Keratinocyte (primary cell): ENCODE data around the gene MINDY4. TPM values are rescaled to one million over a fixed set of nuclear protein-coding genes. Genes with fewer than 3 reads are reported as not detected.
"Not testable (repeated sequence)": the region's sequence is repeated elsewhere in the genome, so short reads cannot be mapped to it uniquely, and the experiment has no call there.

ENCODE experiments used
- DNase-seq: peaks from one replicate; pipeline ENCODE4 v3.0.0-alpha.2; 2011; ENCODE audit warnings: low read depth, missing footprints, low spot score
- FAIRE-seq: peaks from 2 replicates; lab custom pipeline; 2011; peaks lifted over from hg19 to GRCh38; lab: Jason Lieb, UNC
- H2AFZ ChIP-seq: 2 replicates; pipeline ENCODE4 v1.6.0; 2012; ENCODE audit warnings: low read length, control low read depth, inconsistent platforms; ENCODE audit not compliant: control insufficient read depth
- H3K27ac ChIP-seq: 2 replicates; pipeline ENCODE4 v1.5.1; 2011; ENCODE audit warnings: low read length; ENCODE audit not compliant: control insufficient read depth, insufficient read depth
- H3K27me3 ChIP-seq: 3 replicates; pipeline ENCODE4 v1.6.0; 2011; ENCODE audit warnings: low read length; ENCODE audit not compliant: control insufficient read depth, insufficient read depth; ENCODE audit errors: extremely low read depth
- H3K36me3 ChIP-seq, 2 experiments: 2 replicates in 1 of 2; 3 replicates in 1 of 2; pipeline ENCODE4 v1.5.1; 2011; ENCODE audit warnings: low read length in 2 of 2, mild to moderate bottlenecking in 1 of 2; ENCODE audit not compliant: control insufficient read depth in 2 of 2, insufficient read depth in 2 of 2; ENCODE audit errors: extremely low read depth in 1 of 2
- H3K4me1 ChIP-seq: 3 replicates; pipeline ENCODE4 v1.5.1; 2011; ENCODE audit warnings: low read length; ENCODE audit not compliant: control insufficient read depth, insufficient read depth; ENCODE audit errors: extremely low read depth
- H3K4me2 ChIP-seq: 3 replicates; pipeline ENCODE4 v1.6.0; 2011; ENCODE audit warnings: low read depth, low read length; ENCODE audit not compliant: control insufficient read depth, insufficient read depth; ENCODE audit errors: extremely low read depth
- H3K4me3 ChIP-seq, 3 experiments: fragments of 200-600 bp in 1 of 3; sonication (generic) in 1 of 3; 2 replicates in 2 of 3; 3 replicates in 1 of 3; pipeline ENCODE4 v1.5.1; 2011 to 2016; ENCODE audit warnings: low read length in 3 of 3, mild to moderate bottlenecking in 3 of 3, control low read depth in 2 of 3, inconsistent platforms in 1 of 3, low read depth in 1 of 3, mixed read lengths in 1 of 3, mixed run types in 1 of 3, moderate library complexity in 1 of 3; ENCODE audit not compliant: control insufficient read depth in 2 of 3, insufficient read depth in 2 of 3; ENCODE audit errors: extremely low read depth in 1 of 3
- H3K79me2 ChIP-seq: 2 replicates; pipeline ENCODE4 v1.6.0; 2012; ENCODE audit warnings: low read length; ENCODE audit not compliant: control insufficient read depth, insufficient read depth
- H3K9ac ChIP-seq: 3 replicates; pipeline ENCODE4 v1.6.0; 2011; ENCODE audit warnings: low read length; ENCODE audit not compliant: control insufficient read depth, insufficient read depth; ENCODE audit errors: extremely low read depth
- H3K9me1 ChIP-seq: 3 replicates; pipeline ENCODE4 v1.6.0; 2011; ENCODE audit warnings: low read length; ENCODE audit not compliant: control insufficient read depth, insufficient read depth; ENCODE audit errors: extremely low read depth
- H3K9me3 ChIP-seq: 2 replicates; pipeline ENCODE4 v1.5.1; 2012; ENCODE audit warnings: low read depth, low read length; ENCODE audit not compliant: control insufficient read depth
- H4K20me1 ChIP-seq: 3 replicates; pipeline ENCODE4 v1.6.0; 2011; ENCODE audit warnings: low read length; ENCODE audit not compliant: control insufficient read depth, insufficient read depth; ENCODE audit errors: extremely low read depth
- EZH2 ChIP-seq: IDR thresholded peaks from one replicate; pipeline ENCODE4 v1.6.1; 2012; ENCODE audit warnings: inconsistent platforms, mild to moderate bottlenecking, low read length, moderate library complexity
- dilution Hi-C: fragments of 300-500 bp; cut with MboI; formaldehyde crosslinking; loops from one replicate; pipeline ENCODE4 v1.7.0; 2020; ENCODE audit warnings: low sequenced_read_pairs; ENCODE audit not compliant: extremely low pct_ligation_motif_present
- polyA plus RNA-seq, 5 experiments: library from polyadenylated mRNA; depleted of rRNA in 3 of 5; stranded (reverse) in 3 of 5; stranded (forward) in 1 of 5; unstranded in 1 of 5; fragments of >200 nt; gene quantifications; 1 replicate in 1 of 5; 2 replicates in 3 of 5; 3 replicates in 1 of 5; pipeline versions ENCODE4 v1.2.1 to v1.2.3, GENCODE V29; 2011 to 2012; ENCODE audit warnings: missing spikeins in 2 of 5, low read depth in 1 of 5, low replicate concordance in 1 of 5
- TF ChIP-seq, protein P1 (sequence below), 3 experiments: IDR thresholded peaks in 1 of 3; conservative IDR thresholded peaks in 1 of 3; optimal IDR thresholded peaks in 1 of 3; 2 replicates in 2 of 3; 3 replicates in 1 of 3; pipeline versions ENCODE3 to v1.5.1; 2011; ENCODE audit warnings: low read length in 3 of 3, mild to moderate bottlenecking in 3 of 3, moderate library complexity in 2 of 3, control low read depth in 1 of 3, inconsistent platforms in 1 of 3; ENCODE audit not compliant: insufficient read depth in 2 of 3; ENCODE audit errors: extremely low read depth in 1 of 3

The MINDY4 gene
- polyA plus RNA-seq, 1 donor (not counting 4 experiments of a cell fraction or from before 2014, with no cell fraction given): 1.5 TPM

DNA sequence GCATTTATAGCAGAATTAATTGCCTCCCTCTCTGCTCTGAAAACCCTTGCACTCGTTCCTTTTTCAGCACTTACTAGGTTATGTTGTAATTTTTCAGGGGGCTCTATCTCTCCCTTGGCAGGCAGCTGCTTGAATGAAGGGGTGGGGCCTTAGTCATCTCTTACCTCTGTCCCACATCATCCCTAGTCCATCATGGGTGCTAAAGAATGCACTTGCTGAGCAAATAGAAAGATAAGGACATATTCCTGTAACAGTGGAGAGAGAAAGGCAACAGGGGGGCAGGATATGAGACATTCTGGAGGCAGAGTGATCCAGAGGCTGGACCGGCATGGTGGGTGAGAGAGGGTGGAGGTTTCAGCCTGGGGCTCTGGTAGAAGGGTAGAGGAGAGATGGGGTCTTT, 60.0 kb downstream of the MINDY4 start:
- Histone ChIP-seq H4K20me1 (no peaks in the 10 kb centered on the region), H3K9me1 (no peaks in the 10 kb centered on the region), H2AFZ (no peak overlapping the region), H3K4me2 (no peak overlapping the region), H3K9me3 (peaks cover 2% of the 10 kb centered on the region), H3K27me3 (no peaks in the 10 kb centered on the region), H3K27ac (no peak overlapping the region), H3K9ac (no peak overlapping the region), H3K36me3 (no peaks in the 10 kb centered on the region), H3K79me2 (no peaks in the 10 kb centered on the region), H3K4me3 (no peak overlapping the region), H3K4me1 (no peaks in the 10 kb centered on the region)
- dilution Hi-C loops: no loop called here
- no peak for TF ChIP-seq EZH2
- TF ChIP-seq, protein P1, sequence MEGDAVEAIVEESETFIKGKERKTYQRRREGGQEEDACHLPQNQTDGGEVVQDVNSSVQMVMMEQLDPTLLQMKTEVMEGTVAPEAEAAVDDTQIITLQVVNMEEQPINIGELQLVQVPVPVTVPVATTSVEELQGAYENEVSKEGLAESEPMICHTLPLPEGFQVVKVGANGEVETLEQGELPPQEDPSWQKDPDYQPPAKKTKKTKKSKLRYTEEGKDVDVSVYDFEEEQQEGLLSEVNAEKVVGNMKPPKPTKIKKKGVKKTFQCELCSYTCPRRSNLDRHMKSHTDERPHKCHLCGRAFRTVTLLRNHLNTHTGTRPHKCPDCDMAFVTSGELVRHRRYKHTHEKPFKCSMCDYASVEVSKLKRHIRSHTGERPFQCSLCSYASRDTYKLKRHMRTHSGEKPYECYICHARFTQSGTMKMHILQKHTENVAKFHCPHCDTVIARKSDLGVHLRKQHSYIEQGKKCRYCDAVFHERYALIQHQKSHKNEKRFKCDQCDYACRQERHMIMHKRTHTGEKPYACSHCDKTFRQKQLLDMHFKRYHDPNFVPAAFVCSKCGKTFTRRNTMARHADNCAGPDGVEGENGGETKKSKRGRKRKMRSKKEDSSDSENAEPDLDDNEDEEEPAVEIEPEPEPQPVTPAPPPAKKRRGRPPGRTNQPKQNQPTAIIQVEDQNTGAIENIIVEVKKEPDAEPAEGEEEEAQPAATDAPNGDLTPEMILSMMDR (optimal IDR thresholded peaks at IDR 0.05 in 1 of 3, IDR thresholded peaks at IDR 0.05 in 1 of 3, conservative IDR thresholded peaks at IDR 0.05 in 1 of 3; ENCODE audit: extremely low read depth in 1 of 3, insufficient read depth in 2 of 3, low read length in 3 of 3): no peak
- DNase-seq (no peak), FAIRE-seq (no peak)

DNA sequence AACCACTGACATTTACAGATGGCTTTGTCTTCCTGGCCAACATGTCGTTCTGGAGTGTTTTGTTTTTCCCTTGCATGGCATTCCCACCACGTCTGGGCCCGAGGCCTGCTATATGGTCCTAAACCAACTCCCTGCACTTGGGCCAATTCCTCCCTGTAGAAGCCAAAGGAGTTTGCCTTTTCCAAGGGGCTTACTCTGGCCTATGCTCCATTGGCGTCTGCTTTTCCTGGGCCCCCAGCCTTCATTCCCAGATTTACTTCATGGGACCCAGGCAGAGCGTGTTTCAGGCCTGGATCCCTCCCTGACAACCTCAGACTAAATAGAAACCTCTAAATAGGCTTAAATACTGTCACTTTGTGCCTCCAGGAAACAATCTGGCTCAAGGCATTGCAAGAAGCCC, 60.7 kb downstream of the MINDY4 start:
- Histone ChIP-seq H3K4me3 (no peak overlapping the region), H3K27me3 (no peaks in the 10 kb centered on the region), H3K9ac (no peak overlapping the region), H3K9me1 (no peaks in the 10 kb centered on the region), H3K4me1 (no peaks in the 10 kb centered on the region), H3K4me2 (no peak overlapping the region), H4K20me1 (no peaks in the 10 kb centered on the region), H3K36me3 (no peaks in the 10 kb centered on the region), H2AFZ (no peak overlapping the region), H3K27ac (no peak overlapping the region), H3K79me2 (no peaks in the 10 kb centered on the region), H3K9me3 (peaks cover 2% of the 10 kb centered on the region)
- dilution Hi-C loops: no loop called here
- FAIRE-seq: no peak
- DNase-seq: no peak
- TF ChIP-seq, protein P1 (optimal IDR thresholded peaks at IDR 0.05 in 1 of 3, IDR thresholded peaks at IDR 0.05 in 1 of 3, conservative IDR thresholded peaks at IDR 0.05 in 1 of 3; ENCODE audit: extremely low read depth in 1 of 3, insufficient read depth in 2 of 3, low read length in 3 of 3): no peak
- no peak for TF ChIP-seq EZH2

DNA sequence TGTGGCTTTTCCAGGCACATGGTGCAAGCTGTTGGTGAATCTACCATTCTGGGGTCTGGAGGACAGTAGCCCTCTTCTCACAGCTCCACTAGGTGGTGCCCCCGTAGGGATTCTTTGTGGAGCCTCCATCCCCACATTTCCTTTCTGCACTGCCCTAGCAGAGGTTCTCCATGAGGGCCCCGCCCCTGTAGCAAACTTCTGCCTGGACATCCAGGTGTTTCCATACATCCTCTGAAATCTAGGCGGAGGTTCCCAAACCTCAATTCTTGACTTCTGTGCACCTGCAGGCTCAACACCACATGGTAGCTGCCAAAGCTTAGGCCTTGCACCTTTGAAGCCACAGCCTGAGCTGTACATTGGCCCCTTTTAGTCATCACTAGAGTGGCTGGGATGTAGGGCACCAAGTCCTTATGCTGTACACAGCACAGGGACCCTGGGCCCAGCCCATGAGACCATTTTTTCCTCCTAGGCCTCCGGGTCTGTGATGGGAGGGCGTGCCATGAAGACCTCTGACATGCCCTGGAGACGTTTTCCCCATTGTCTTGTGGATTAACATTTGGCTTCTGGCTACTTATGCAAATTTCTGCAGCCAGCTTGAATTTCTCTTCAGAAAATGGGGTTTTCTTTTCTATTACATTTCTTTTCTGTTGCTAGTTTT, 62.9 kb downstream of the MINDY4 start:
- H3K9me3 ChIP-seq, H3K27me3 ChIP-seq, FAIRE-seq, H4K20me1 ChIP-seq, H3K4me2 ChIP-seq, H3K9me1 ChIP-seq, H3K36me3 ChIP-seq, H3K4me3 ChIP-seq, H3K79me2 ChIP-seq, H3K9ac ChIP-seq, H3K4me1 ChIP-seq, dilution Hi-C loops, H2AFZ ChIP-seq, DNase-seq, H3K27ac ChIP-seq: not testable (repeated sequence)
